Measurements from ENCODE around the gene HOMER2.

GRCh38 chr15:82964890-82965289, 12.4 kb upstream of the HOMER2 start:
- TF ChIP-seq POLR2AphosphoS5 (IDR thresholded peaks at IDR 0.05; ENCODE audit: low read depth, low read length): no peak
- no peak for TF ChIP-seq ZNF609 (CRISPR knock-in tag; IDR thresholded peaks at IDR 0.05; ENCODE audit: borderline replicate concordance)
- no peak for TF ChIP-seq ZNF672 (CRISPR knock-in tag; IDR thresholded peaks at IDR 0.05)
- TF ChIP-seq, protein P1, sequence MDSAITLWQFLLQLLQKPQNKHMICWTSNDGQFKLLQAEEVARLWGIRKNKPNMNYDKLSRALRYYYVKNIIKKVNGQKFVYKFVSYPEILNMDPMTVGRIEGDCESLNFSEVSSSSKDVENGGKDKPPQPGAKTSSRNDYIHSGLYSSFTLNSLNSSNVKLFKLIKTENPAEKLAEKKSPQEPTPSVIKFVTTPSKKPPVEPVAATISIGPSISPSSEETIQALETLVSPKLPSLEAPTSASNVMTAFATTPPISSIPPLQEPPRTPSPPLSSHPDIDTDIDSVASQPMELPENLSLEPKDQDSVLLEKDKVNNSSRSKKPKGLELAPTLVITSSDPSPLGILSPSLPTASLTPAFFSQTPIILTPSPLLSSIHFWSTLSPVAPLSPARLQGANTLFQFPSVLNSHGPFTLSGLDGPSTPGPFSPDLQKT (CRISPR knock-in tag; IDR thresholded peaks at IDR 0.05; ENCODE audit: borderline replicate concordance): no peak
- TF ChIP-seq, protein P2, sequence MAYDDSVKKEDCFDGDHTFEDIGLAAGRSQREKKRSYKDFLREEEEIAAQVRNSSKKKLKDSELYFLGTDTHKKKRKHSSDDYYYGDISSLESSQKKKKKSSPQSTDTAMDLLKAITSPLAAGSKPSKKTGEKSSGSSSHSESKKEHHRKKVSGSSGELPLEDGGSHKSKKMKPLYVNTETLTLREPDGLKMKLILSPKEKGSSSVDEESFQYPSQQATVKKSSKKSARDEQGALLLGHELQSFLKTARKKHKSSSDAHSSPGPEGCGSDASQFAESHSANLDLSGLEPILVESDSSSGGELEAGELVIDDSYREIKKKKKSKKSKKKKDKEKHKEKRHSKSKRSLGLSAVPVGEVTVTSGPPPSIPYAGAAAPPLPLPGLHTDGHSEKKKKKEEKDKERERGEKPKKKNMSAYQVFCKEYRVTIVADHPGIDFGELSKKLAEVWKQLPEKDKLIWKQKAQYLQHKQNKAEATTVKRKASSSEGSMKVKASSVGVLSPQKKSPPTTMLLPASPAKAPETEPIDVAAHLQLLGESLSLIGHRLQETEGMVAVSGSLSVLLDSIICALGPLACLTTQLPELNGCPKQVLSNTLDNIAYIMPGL (CRISPR knock-in tag; IDR thresholded peaks at IDR 0.05; ENCODE audit: borderline replicate concordance in 1 of 2, low read depth in 1 of 2): no peak
- no peak for TF ChIP-seq ESRRA (CRISPR knock-in tag; IDR thresholded peaks at IDR 0.05; ENCODE audit: low read depth)
- TF ChIP-seq REXO4 (CRISPR knock-in tag; IDR thresholded peaks at IDR 0.05; ENCODE audit: borderline replicate concordance): no peak
- TF ChIP-seq SP4 (CRISPR knock-in tag; IDR thresholded peaks at IDR 0.05): no peak
- no peak for TF ChIP-seq ZBTB44 (CRISPR knock-in tag; IDR thresholded peaks at IDR 0.05)
- TF ChIP-seq, protein P3, sequence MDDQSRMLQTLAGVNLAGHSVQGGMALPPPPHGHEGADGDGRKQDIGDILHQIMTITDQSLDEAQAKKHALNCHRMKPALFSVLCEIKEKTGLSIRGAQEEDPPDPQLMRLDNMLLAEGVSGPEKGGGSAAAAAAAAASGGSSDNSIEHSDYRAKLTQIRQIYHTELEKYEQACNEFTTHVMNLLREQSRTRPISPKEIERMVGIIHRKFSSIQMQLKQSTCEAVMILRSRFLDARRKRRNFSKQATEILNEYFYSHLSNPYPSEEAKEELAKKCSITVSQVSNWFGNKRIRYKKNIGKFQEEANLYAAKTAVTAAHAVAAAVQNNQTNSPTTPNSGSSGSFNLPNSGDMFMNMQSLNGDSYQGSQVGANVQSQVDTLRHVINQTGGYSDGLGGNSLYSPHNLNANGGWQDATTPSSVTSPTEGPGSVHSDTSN (CRISPR knock-in tag; IDR thresholded peaks at IDR 0.05; ENCODE audit: borderline replicate concordance): no peak
- TF ChIP-seq, protein P4, sequence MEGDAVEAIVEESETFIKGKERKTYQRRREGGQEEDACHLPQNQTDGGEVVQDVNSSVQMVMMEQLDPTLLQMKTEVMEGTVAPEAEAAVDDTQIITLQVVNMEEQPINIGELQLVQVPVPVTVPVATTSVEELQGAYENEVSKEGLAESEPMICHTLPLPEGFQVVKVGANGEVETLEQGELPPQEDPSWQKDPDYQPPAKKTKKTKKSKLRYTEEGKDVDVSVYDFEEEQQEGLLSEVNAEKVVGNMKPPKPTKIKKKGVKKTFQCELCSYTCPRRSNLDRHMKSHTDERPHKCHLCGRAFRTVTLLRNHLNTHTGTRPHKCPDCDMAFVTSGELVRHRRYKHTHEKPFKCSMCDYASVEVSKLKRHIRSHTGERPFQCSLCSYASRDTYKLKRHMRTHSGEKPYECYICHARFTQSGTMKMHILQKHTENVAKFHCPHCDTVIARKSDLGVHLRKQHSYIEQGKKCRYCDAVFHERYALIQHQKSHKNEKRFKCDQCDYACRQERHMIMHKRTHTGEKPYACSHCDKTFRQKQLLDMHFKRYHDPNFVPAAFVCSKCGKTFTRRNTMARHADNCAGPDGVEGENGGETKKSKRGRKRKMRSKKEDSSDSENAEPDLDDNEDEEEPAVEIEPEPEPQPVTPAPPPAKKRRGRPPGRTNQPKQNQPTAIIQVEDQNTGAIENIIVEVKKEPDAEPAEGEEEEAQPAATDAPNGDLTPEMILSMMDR (CRISPR knock-in tag; IDR thresholded peaks at IDR 0.05): no peak
